HFFc6 (cell line): ENCODE data around the gene MYOD1. TPM values are rescaled to one million over a fixed set of nuclear protein-coding genes. Genes with fewer than 3 reads are reported as not detected.

ENCODE experiments used
- DNase-seq: peaks from one replicate; pipeline ENCODE4 v3.0.0-alpha.2; 2018
- H3K27ac Mint-ChIP-seq: 2 replicates; pipeline ENCODE4 v1.8.0; 2020; ENCODE audit warnings: mild to moderate bottlenecking, mixed read lengths
- H3K27me3 Mint-ChIP-seq: 2 replicates; pipeline ENCODE4 v1.8.0; 2021; ENCODE audit warnings: mild to moderate bottlenecking, moderate library complexity, mixed read lengths; ENCODE audit not compliant: insufficient read depth
- H3K36me3 Mint-ChIP-seq: 2 replicates; pipeline ENCODE4 v1.8.0; 2021; ENCODE audit warnings: low read depth, mixed read lengths
- H3K4me1 Mint-ChIP-seq: 2 replicates; pipeline ENCODE4 v1.8.0; 2020; ENCODE audit warnings: low read depth, mixed read lengths
- H3K4me3 Mint-ChIP-seq: 2 replicates; pipeline ENCODE4 v1.8.0; 2020; ENCODE audit warnings: mild to moderate bottlenecking, moderate library complexity, mixed read lengths
- H3K9me3 Mint-ChIP-seq: 2 replicates; pipeline ENCODE4 v1.8.0; 2020; ENCODE audit warnings: mild to moderate bottlenecking, mixed read lengths
- CTCF ChIP-seq: fragments of 200-600 bp; sonication (generic); IDR thresholded peaks from 2 replicates; pipeline ENCODE4 v1.5.0; 2021; ENCODE audit warnings: antibody characterized with exemption, mild to moderate bottlenecking
- long read RNA-seq: library from polyadenylated mRNA; unstranded; transcript quantifications from one replicate; pipeline ENCODE4 v2.0.0, GENCODE V29; 2019
- total RNA-seq, 6 experiments: library from RNA; stranded (reverse); fragmentation: NEBNext Ultra II Directional; extraction: Animal tissue kit (Norgen Biotek cat#: 25700); gene quantifications; 2 replicates in 1 of 6; 3 replicates in 5 of 6; pipeline ENCODE4 v1.2.3, GENCODE V29; 2021

MYOD1 gene
- not detected for total RNA-seq
- long read RNA-seq = 0 reads

- H3K4me1 Mint-ChIP-seq = no peaks in the 10 kb centered on the region
- no peak within 1 kb of the TSS for H3K27ac Mint-ChIP-seq
- no peak for DNase-seq
- no peak for TF ChIP-seq CTCF
- H3K36me3 Mint-ChIP-seq = no peaks in the 10 kb centered on the region
- peaks cover 26% of the 10 kb centered on the region for H3K27me3 Mint-ChIP-seq
- no peak within 1 kb of the TSS for H3K4me3 Mint-ChIP-seq
- no peaks in the 10 kb centered on the region for H3K9me3 Mint-ChIP-seq
Measured at GRCh38 chr11:17719028-17719937, at the start of gene MYOD1. Gene MYOD1, plus strand, starts transcription at chr11:17719571. Its CDS starts 212 bp downstream, at chr11:17719783.

GRCh38 chr11:17672469-17672868, 46.9 kb upstream of the MYOD1 start:
- no peaks in the 10 kb centered on the region for H3K36me3 Mint-ChIP-seq
- peaks cover 7% of the 10 kb centered on the region for H3K4me1 Mint-ChIP-seq
- H3K27ac Mint-ChIP-seq = no peak overlapping the region
- no peak for DNase-seq
- no peak overlapping the region for H3K4me3 Mint-ChIP-seq
- TF ChIP-seq CTCF = no peak
- peaks cover 15% of the 10 kb centered on the region for H3K9me3 Mint-ChIP-seq
- peaks cover 14% of the 10 kb centered on the region; the same call in 1 of the 2 replicates for H3K27me3 Mint-ChIP-seq

GRCh38 chr11:17673951-17674350, 45.4 kb upstream of the MYOD1 start:
- TF ChIP-seq CTCF = no peak
- DNase-seq = peak; percentile 6
- no peaks in the 10 kb centered on the region for H3K36me3 Mint-ChIP-seq
- peaks cover 15% of the 10 kb centered on the region for H3K9me3 Mint-ChIP-seq
- H3K27ac Mint-ChIP-seq = no peak overlapping the region
- no peak overlapping the region for H3K4me3 Mint-ChIP-seq
- peaks cover 14% of the 10 kb centered on the region; the same call in 1 of the 2 replicates for H3K27me3 Mint-ChIP-seq
- peaks cover 7% of the 10 kb centered on the region for H3K4me1 Mint-ChIP-seq

GRCh38 chr11:17682848-17683247, 36.5 kb upstream of the MYOD1 start:
- peak overlapping the region; percentile 77 for H3K27ac Mint-ChIP-seq
- H3K36me3 Mint-ChIP-seq = no peaks in the 10 kb centered on the region
- no peaks in the 10 kb centered on the region for H3K9me3 Mint-ChIP-seq
- H3K4me1 Mint-ChIP-seq = peaks cover 30% of the 10 kb centered on the region
- no peak for TF ChIP-seq CTCF
- DNase-seq = no peak
- peaks cover 12% of the 10 kb centered on the region for H3K27me3 Mint-ChIP-seq
- H3K4me3 Mint-ChIP-seq = no peak overlapping the region

- DNase-seq = peak; percentile 71
- peak overlapping the region; percentile 77 for H3K27ac Mint-ChIP-seq
- no peaks in the 10 kb centered on the region for H3K9me3 Mint-ChIP-seq
- no peaks in the 10 kb centered on the region for H3K36me3 Mint-ChIP-seq
- no peak for TF ChIP-seq CTCF
- peaks cover 30% of the 10 kb centered on the region for H3K4me1 Mint-ChIP-seq
- peaks cover 14% of the 10 kb centered on the region for H3K27me3 Mint-ChIP-seq
- H3K4me3 Mint-ChIP-seq = peak overlapping the region; percentile 29; the same call in 1 of the 2 replicates
Measured at GRCh38 chr11:17683377-17684161, 35.8 kb upstream of the MYOD1 start.
